Measurements from ENCODE around the gene KCNA5. TPM values are rescaled to one million over a fixed set of nuclear protein-coding genes. Genes with fewer than 3 reads are reported as not detected.

KCNA5 gene
- total and polyA plus RNA-seq, 10 donors, result 0.23 to 1.1 (median 0.58) TPM

GRCh38 chr12:5015711-5016492 is 27.8 kb upstream of the KCNA5 start:
- H3K4me3 ChIP-seq, result no peak overlapping the region
- TF ChIP-seq POLR2AphosphoS5 (IDR thresholded peaks at IDR 0.05) (no peak), CTCF (IDR thresholded peaks at IDR 0.05 in 8 of 11, conservative IDR thresholded peaks at IDR 0.05 in 3 of 11) (no peak), POLR2A (IDR thresholded peaks at IDR 0.05) (no peak)
- H3K4me1 ChIP-seq, result no peaks in the 10 kb centered on the region
- intact Hi-C loops (cut with DNase I; ENCODE audit: low total_unique reads), result no loop called here
- H3K27ac ChIP-seq, result no peak overlapping the region
- no peaks in the 10 kb centered on the region for H3K36me3 ChIP-seq
- WGBS, 5 donors, result 73 to 82% (median 79%) methylated on average over 12 of the region's 12 CpGs
- no peak for DNase-seq
- H3K27me3 ChIP-seq (replicated peaks in 1 of 7), result no peaks in the 10 kb centered on the region
- H3K9me3 ChIP-seq, result no peaks in the 10 kb centered on the region

GRCh38 chr12:5016526-5016925 is 27.2 kb upstream of the KCNA5 start:
- TF ChIP-seq POLR2A (IDR thresholded peaks at IDR 0.05) (no peak), CTCF (IDR thresholded peaks at IDR 0.05 in 8 of 11, conservative IDR thresholded peaks at IDR 0.05 in 3 of 11) (no peak), POLR2AphosphoS5 (IDR thresholded peaks at IDR 0.05) (no peak)
- Histone ChIP-seq H3K36me3 (no peaks in the 10 kb centered on the region), H3K9me3 (no peaks in the 10 kb centered on the region), H3K4me1 (no peaks in the 10 kb centered on the region), H3K4me3 (no peak overlapping the region), H3K27me3 (replicated peaks in 1 of 7) (no peaks in the 10 kb centered on the region), H3K27ac (no peak overlapping the region)
- 67 to 82% (median 75%) methylated on average over 5 of the region's 5 CpGs for WGBS, 5 donors
- intact Hi-C loops (cut with DNase I; ENCODE audit: low total_unique reads), result no loop called here
- DNase-seq, result no peak

GRCh38 chr12:5017638-5018348 is 25.9 kb upstream of the KCNA5 start:
- no peak overlapping the region for H3K4me3 ChIP-seq
- TF ChIP-seq POLR2AphosphoS5 (IDR thresholded peaks at IDR 0.05) (no peak), POLR2A (IDR thresholded peaks at IDR 0.05) (no peak), CTCF (IDR thresholded peaks at IDR 0.05 in 8 of 11, conservative IDR thresholded peaks at IDR 0.05 in 3 of 11) (no peak)
- 78 to 84% (median 80%) methylated on average over 24 of the region's 24 CpGs for WGBS, 5 donors
- DNase-seq, result no peak
- no peaks in the 10 kb centered on the region for H3K9me3 ChIP-seq
- H3K4me1 ChIP-seq, result no peaks in the 10 kb centered on the region
- intact Hi-C loops (cut with DNase I; ENCODE audit: low total_unique reads), result no loop called here
- peaks cover 0 to 10% (median 0%) of the 10 kb centered on the region in 7 donors for H3K27me3 ChIP-seq (replicated peaks in 1 of 7)
- H3K27ac ChIP-seq, result no peak overlapping the region
- no peaks in the 10 kb centered on the region for H3K36me3 ChIP-seq

- H3K9me3 ChIP-seq, result no peaks in the 10 kb centered on the region
- H3K36me3 ChIP-seq, result no peaks in the 10 kb centered on the region
- 59 to 91% (median 77%) methylated on average over 3 of the region's 3 CpGs for WGBS, 5 donors
- H3K4me3 ChIP-seq, result no peak overlapping the region
- H3K27ac ChIP-seq, result no peak overlapping the region
- TF ChIP-seq POLR2AphosphoS5 (IDR thresholded peaks at IDR 0.05), result no peak
- no peak for TF ChIP-seq CTCF (IDR thresholded peaks at IDR 0.05 in 8 of 11, conservative IDR thresholded peaks at IDR 0.05 in 3 of 11)
- TF ChIP-seq POLR2A (IDR thresholded peaks at IDR 0.05), result no peak
- no peaks in the 10 kb centered on the region for H3K4me1 ChIP-seq
- intact Hi-C loops (cut with DNase I; ENCODE audit: low total_unique reads), result no loop called here
- peaks cover 0 to 13% (median 0%) of the 10 kb centered on the region in 7 donors for H3K27me3 ChIP-seq (replicated peaks in 1 of 7)
- DNase-seq, result no peak
Measured at GRCh38 chr12:5018677-5019076, 25.0 kb upstream of the KCNA5 start.

All from spleen (tissue), 11 donors.